Measurements from ENCODE around the gene CD84.

DNA sequence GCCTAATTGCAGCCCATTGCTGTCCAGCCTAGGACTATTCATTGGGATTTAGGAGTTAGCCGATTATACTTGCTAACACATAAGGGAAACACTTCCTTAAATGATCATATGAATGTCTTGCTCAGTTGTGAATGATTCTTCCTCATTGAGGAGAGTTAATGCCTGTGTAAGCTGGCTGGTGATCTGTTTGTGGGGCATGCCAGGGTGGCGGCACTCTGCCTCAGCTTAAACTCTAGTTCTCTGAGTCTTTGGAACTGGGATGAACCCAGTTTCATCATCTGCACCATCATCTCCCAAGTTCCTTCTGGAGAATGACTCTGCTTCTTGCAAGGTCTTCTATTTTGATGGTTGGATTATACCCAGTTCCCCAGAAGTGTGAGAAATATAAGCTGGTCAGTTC lies 32.4 kb downstream of the CD84 start:
- TF ChIP-seq, protein P1, sequence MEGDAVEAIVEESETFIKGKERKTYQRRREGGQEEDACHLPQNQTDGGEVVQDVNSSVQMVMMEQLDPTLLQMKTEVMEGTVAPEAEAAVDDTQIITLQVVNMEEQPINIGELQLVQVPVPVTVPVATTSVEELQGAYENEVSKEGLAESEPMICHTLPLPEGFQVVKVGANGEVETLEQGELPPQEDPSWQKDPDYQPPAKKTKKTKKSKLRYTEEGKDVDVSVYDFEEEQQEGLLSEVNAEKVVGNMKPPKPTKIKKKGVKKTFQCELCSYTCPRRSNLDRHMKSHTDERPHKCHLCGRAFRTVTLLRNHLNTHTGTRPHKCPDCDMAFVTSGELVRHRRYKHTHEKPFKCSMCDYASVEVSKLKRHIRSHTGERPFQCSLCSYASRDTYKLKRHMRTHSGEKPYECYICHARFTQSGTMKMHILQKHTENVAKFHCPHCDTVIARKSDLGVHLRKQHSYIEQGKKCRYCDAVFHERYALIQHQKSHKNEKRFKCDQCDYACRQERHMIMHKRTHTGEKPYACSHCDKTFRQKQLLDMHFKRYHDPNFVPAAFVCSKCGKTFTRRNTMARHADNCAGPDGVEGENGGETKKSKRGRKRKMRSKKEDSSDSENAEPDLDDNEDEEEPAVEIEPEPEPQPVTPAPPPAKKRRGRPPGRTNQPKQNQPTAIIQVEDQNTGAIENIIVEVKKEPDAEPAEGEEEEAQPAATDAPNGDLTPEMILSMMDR (IDR thresholded peaks at IDR 0.05): no peak
- TF ChIP-seq POLR2A (IDR thresholded peaks at IDR 0.05): no peak

Measured in adrenal gland (tissue), 5 donors.